Vagina (tissue), 2 donors: Measurements from ENCODE around the gene ITK. TPM values are rescaled to one million over a fixed set of nuclear protein-coding genes. Genes with fewer than 3 reads are reported as not detected.
A peak's percentile ranks its signal among the peaks of the same experiment; 100 is the strongest.

ENCODE experiments used
- DNase-seq, 2 donors: peaks; one replicate each; pipeline ENCODE4 v3.0.0-alpha.2; 2017; ENCODE audit errors: extremely low spot score in 2 of 2
- H3K27ac ChIP-seq: fragments of 200-600 bp; sonication (generic); one replicate; pipeline ENCODE4 v1.5.1; 2019
- H3K27me3 ChIP-seq: fragments of 200-600 bp; sonication (generic); one replicate; pipeline ENCODE4 v1.5.1; 2019
- H3K36me3 ChIP-seq, 2 donors: fragments of 200-600 bp; sonication (generic); one replicate each; pipeline ENCODE4 v1.5.1; 2017 to 2019
- H3K4me1 ChIP-seq: fragments of 200-600 bp; sonication (generic); one replicate; pipeline ENCODE4 v1.5.1; 2019
- H3K4me3 ChIP-seq, 2 donors: fragments of 200-600 bp; sonication (generic); 1 replicate in 1 of 2; 2 replicates in 1 of 2; pipeline ENCODE4 v1.5.1; 2016 to 2019
- H3K9me3 ChIP-seq: fragments of 200-600 bp; sonication (generic); one replicate; pipeline ENCODE4 v1.5.1; 2019
- POLR2A ChIP-seq, 2 donors: fragments of 450-650 bp; IDR thresholded peaks; one replicate each; pipeline ENCODE4 v1.6.1; 2017; ENCODE audit warnings: antibody characterized with exemption in 2 of 2, mild to moderate bottlenecking in 2 of 2, moderate library complexity in 2 of 2
- POLR2AphosphoS5 ChIP-seq, 2 donors: sonication (generic); formaldehyde crosslinking; IDR thresholded peaks; one replicate each; pipeline ENCODE4 v1.9.0; 2017; ENCODE audit warnings: antibody characterized with exemption in 2 of 2, mild to moderate bottlenecking in 2 of 2, low read depth in 1 of 2; ENCODE audit not compliant: insufficient read depth in 1 of 2
- intact Hi-C: fragments of 100-400 bp; cut with DNase I; formaldehyde crosslinking; loops from one replicate; pipeline ENCODE4 v1.15.1; 2023
- total RNA-seq: library from RNA; depleted of rRNA; stranded (reverse); fragments of >200 nt; gene quantifications from one replicate; pipeline ENCODE4 v1.2.3, GENCODE V29; 2016
- TF ChIP-seq, protein P1 (sequence below), 3 experiments: fragments of 450-650 bp in 2 of 3; fragments of 200-600 bp in 1 of 3; sonication (generic) in 1 of 3; IDR thresholded peaks; one replicate each; pipeline ENCODE4 v1.5.1; 2017 to 2019; ENCODE audit warnings: antibody characterized with exemption in 3 of 3, mild to moderate bottlenecking in 2 of 3, moderate library complexity in 2 of 3

Gene ITK
- total RNA-seq, 1 donor from 2014 or later, result 15.7 TPM

DNA sequence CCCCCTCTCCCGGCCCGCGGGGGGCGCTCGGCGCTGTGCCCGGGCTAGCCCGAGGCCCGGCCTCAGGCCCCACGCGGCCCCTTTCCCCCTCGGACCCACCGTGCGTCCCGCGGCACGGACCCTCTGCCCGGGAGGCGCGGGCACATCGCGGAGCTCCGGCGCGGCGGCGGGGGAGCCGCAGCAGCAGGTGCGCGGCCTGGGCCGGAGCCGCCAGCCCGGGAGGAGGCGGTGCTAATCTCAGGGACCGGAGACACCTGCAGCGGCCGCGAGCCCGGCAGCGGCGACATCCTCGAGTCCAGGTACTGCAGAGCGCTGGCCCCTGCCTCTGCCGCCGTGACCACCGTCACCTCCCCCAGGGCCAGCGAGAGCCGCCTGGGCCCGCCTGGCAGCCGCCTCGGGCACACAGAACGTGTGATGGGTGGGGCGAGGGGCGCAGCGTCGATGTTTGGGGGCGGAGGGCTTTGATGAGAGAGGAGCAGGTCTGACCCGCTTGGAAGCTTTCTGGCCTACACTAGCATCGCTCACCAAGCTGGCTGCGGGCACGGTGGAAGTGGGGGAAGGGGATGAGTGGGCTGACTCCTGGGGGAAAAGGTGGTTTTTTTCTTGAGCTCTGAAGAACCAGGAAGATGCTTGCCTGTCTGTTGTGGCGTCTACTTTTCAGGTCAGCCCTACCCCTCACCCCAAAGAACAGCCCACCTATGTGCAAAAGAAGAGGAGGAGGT, 85.8 kb downstream of the ITK start:
- no peaks in the 10 kb centered on the region for H3K27me3 ChIP-seq
- H3K36me3 ChIP-seq, result no peaks in the 10 kb centered on the region
- DNase-seq, result no peak
- peak overlapping the region; percentile 61 to 94 for H3K4me3 ChIP-seq
- peak overlapping the region; percentile 27 for H3K27ac ChIP-seq
- TF ChIP-seq, protein P1, sequence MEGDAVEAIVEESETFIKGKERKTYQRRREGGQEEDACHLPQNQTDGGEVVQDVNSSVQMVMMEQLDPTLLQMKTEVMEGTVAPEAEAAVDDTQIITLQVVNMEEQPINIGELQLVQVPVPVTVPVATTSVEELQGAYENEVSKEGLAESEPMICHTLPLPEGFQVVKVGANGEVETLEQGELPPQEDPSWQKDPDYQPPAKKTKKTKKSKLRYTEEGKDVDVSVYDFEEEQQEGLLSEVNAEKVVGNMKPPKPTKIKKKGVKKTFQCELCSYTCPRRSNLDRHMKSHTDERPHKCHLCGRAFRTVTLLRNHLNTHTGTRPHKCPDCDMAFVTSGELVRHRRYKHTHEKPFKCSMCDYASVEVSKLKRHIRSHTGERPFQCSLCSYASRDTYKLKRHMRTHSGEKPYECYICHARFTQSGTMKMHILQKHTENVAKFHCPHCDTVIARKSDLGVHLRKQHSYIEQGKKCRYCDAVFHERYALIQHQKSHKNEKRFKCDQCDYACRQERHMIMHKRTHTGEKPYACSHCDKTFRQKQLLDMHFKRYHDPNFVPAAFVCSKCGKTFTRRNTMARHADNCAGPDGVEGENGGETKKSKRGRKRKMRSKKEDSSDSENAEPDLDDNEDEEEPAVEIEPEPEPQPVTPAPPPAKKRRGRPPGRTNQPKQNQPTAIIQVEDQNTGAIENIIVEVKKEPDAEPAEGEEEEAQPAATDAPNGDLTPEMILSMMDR (IDR thresholded peaks at IDR 0.05), result no peak
- TF ChIP-seq POLR2AphosphoS5 (IDR thresholded peaks at IDR 0.05; ENCODE audit: insufficient read depth in 1 of 2, low read depth in 1 of 2) (no peak), POLR2A (IDR thresholded peaks at IDR 0.05) (no peak)
- H3K9me3 ChIP-seq, result no peaks in the 10 kb centered on the region
- peaks cover 18% of the 10 kb centered on the region for H3K4me1 ChIP-seq
- intact Hi-C loops, result no loop called here

DNA sequence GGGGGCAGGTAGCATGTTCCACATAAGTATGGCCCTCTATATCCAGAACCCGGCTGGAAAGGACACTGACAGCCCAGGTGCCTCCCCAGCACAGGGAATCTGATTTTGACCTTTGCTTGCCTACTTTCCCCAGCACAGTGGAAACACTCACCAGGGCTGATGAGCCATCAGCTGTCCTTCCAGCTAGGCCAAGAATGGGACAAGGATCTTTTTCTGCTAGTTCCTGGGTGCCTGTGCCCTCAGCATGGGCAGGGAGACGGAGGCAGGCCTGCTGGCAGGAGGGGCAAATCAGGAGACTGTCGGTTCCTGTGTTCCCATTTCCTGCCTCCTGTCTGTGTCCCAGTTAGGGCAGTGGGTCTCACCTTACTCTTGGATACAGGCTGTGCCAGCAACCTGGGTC, 86.4 kb downstream of the ITK start:
- H3K4me3 ChIP-seq, result peak overlapping the region; percentile 61 to 94
- intact Hi-C loops, result no loop called here
- no peak for DNase-seq
- peaks cover 18% of the 10 kb centered on the region for H3K4me1 ChIP-seq
- no peak for TF ChIP-seq POLR2AphosphoS5 (IDR thresholded peaks at IDR 0.05; ENCODE audit: insufficient read depth in 1 of 2, low read depth in 1 of 2)
- no peak for TF ChIP-seq POLR2A (IDR thresholded peaks at IDR 0.05)
- TF ChIP-seq, protein P1 (IDR thresholded peaks at IDR 0.05), result no peak
- H3K36me3 ChIP-seq, result no peaks in the 10 kb centered on the region
- no peaks in the 10 kb centered on the region for H3K27me3 ChIP-seq
- no peak overlapping the region for H3K27ac ChIP-seq
- no peaks in the 10 kb centered on the region for H3K9me3 ChIP-seq

DNA sequence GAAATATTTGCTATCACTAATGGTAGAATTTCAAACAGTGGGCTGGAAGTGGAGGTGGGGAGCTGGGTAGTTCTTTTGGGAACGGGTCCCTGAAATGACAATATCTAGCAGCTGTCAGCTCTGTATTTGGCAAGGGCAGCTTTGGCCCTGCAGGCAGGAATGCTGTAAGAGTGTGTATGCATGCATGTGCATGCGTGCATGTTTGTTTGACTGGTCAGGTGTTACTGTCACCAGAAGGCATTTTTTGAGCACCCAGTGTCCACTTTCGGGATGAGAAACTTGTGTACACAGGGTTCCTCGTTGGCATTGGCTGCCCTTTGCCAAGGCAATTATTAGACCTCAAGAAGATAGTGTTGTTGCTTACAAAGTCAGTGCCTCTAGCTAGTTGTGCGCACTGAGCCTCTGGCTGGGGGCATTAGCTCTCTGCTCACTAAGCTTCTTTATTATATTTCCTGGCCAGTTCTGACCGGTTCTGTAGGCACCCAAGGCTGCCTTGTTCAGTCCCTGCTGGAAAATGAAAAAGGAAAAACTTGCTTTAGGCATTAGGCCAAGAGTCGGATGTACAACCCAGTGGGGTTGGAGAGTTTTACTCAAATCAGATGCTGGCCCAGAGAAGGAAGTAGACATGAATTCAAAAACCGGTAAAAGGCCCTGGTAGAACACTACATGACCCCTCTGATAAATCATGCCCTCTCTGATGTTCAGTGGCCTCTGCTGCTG, 87.3 kb downstream of the ITK start:
- intact Hi-C loops, result no loop called here
- Histone ChIP-seq H3K9me3 (no peaks in the 10 kb centered on the region), H3K4me1 (peaks cover 18% of the 10 kb centered on the region), H3K27me3 (no peaks in the 10 kb centered on the region), H3K4me3 (no peak overlapping the region), H3K36me3 (no peaks in the 10 kb centered on the region), H3K27ac (no peak overlapping the region)
- TF ChIP-seq POLR2AphosphoS5 (IDR thresholded peaks at IDR 0.05; ENCODE audit: insufficient read depth in 1 of 2, low read depth in 1 of 2), result no peak
- TF ChIP-seq, protein P1 (IDR thresholded peaks at IDR 0.05), result no peak
- no peak for TF ChIP-seq POLR2A (IDR thresholded peaks at IDR 0.05)
- DNase-seq, result no peak

DNA sequence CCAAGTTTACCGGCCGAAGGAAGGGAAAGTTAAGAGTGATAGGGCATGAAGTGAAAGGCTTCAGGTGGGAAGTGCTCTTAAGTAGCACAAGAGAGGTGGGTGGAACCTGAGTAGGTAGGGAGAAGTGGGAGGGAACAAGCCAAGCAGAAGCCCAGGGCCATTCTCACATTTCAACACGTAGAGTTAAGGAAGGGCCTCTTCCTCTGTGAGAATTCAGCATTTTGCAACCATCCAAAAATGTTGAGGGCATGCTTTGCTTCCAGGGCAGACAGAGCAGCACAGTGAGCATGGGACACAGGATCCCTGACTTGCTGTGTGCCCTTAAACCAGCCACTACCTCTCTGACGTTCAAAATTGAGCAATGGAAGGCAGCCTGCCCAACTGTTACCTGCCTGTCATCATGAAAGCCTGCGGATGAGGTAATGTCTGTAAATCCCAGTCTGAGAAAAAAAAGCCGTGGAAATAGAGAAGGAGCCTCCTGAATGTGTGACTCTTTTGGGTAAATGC, 88.6 kb downstream of the ITK start:
- Histone ChIP-seq H3K4me1 (peaks cover 18% of the 10 kb centered on the region), H3K27me3 (no peaks in the 10 kb centered on the region), H3K9me3 (no peaks in the 10 kb centered on the region), H3K4me3 (no peak overlapping the region), H3K36me3 (no peaks in the 10 kb centered on the region), H3K27ac (no peak overlapping the region)
- intact Hi-C loops, result no loop called here
- TF ChIP-seq, protein P1 (IDR thresholded peaks at IDR 0.05), result no peak
- TF ChIP-seq POLR2A (IDR thresholded peaks at IDR 0.05), result no peak
- TF ChIP-seq POLR2AphosphoS5 (IDR thresholded peaks at IDR 0.05; ENCODE audit: insufficient read depth in 1 of 2, low read depth in 1 of 2), result no peak
- no peak for DNase-seq
